ENCODE measurements around the gene VWA5B2. TPM values are rescaled to one million over a fixed set of nuclear protein-coding genes. Genes with fewer than 3 reads are reported as not detected.

Gene VWA5B2
- under 1 TPM in 1 of 2 donors, not detected in 1; 0.07 TPM for total RNA-seq

DNA sequence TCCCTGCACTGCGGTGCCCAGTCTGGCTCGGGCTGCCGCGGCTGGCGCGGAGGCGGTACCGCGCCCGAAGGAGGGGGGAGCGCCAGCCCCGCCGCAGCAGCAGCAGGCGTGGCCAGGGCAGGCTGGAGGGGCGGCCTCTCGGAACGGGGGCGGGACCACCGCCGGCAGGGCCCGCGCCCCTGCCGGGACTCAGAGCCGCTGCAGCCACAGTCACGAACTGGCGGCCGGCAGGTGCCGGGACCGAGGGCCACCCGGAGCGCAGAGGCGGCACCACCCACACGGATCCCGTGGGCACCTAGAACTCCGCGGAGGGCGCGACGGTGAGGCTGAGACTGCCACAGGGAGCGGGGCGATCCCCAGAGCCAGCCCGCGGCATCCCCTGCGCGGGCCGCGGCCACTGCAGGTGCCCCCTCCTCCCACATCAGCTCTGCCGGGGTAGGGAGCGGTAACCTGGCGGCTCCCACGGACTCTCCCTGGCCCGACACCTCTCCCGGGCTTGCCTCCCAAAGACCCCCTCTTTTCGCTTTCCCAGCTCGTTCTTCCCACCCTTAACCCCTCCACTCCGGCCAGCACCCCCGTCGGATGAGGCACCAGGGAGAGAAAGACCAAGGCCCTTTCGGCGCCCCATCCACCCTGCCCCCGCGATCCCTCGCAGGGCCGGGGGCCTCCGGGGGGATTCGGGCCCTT, at the start of gene VWA5B2:
VWA5B2 (plus strand) TSS at position 192 of the 687 bp plus-strand sequence. CDS start 944 bp downstream, outside the sequence.
- Mint-ChIP-seq H3K27me3 (ENCODE audit: low read depth) (peaks cover 60% of the 10 kb centered on the region), H3K4me3 (peak within 1 kb of the TSS; percentile 82 to 88), H3K36me3 (ENCODE audit: insufficient read depth in 2 of 2) (no peaks in the 10 kb centered on the region), H3K9me3 (no peaks in the 10 kb centered on the region), H3K4me1 (ENCODE audit: low read depth) (peaks cover 5% of the 10 kb centered on the region), H3K27ac (no peak within 1 kb of the TSS)
- DNase-seq (peak; percentile 77 to 81), ATAC-seq (replicated peaks in 1 of 2) (peak; percentile 91 to 92)

DNA sequence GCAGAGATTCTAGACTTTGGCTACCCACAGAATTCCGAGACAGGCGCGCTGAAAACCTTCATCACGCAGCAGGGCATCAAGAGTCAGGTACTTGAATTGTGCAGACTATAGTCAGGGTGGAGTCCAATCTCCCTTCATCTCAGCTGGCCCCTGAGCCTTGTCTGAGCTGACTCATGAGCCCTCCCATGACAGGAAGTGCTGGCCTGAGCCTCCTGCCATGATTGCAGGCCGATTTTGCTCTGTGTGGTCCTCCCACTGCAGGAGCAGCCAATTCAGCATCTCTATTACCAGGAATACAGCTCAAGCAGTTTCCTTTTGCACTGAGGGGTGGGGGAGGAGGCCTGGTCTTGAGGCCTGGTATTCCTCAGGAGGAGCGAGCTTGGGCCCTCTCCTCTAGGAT, 49.2 kb upstream of the VWA5B2 start:
- Mint-ChIP-seq H3K27ac (no peak overlapping the region), H3K4me3 (no peak overlapping the region), H3K4me1 (ENCODE audit: low read depth) (peaks cover 27% of the 10 kb centered on the region), H3K9me3 (no peaks in the 10 kb centered on the region), H3K36me3 (ENCODE audit: insufficient read depth in 2 of 2) (peaks cover 5 to 16% of the 10 kb centered on the region in 2 donors), H3K27me3 (ENCODE audit: low read depth) (no peaks in the 10 kb centered on the region)
- no peak for DNase-seq
- ATAC-seq (replicated peaks in 1 of 2), result no peak

DNA sequence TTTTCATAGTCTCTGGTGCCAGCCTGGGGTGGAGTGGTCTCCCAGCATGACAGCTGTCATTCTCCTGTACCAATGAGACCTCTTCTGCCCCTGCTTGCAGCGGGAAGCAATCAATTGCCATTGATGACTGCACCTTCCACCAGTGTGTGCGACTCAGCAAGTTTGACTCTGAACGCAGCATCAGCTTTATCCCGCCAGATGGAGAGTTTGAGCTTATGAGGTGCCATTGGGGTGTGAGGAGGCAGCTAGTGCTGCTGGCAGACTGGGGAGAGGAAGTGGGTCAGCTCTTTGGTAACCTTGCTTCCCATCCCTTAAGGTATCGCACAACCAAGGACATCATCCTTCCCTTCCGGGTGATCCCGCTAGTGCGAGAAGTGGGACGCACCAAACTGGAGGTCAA, 47.8 kb upstream of the VWA5B2 start:
- peaks cover 19% of the 10 kb centered on the region for H3K4me1 Mint-ChIP-seq (ENCODE audit: low read depth)
- DNase-seq (no peak), ATAC-seq (replicated peaks in 1 of 2) (no peak)
- H3K4me3 Mint-ChIP-seq, result no peak overlapping the region
- peaks cover 5 to 13% of the 10 kb centered on the region in 2 donors for H3K36me3 Mint-ChIP-seq (ENCODE audit: insufficient read depth in 2 of 2)
- H3K9me3 Mint-ChIP-seq, result no peaks in the 10 kb centered on the region
- H3K27ac Mint-ChIP-seq, result no peak overlapping the region
- H3K27me3 Mint-ChIP-seq (ENCODE audit: low read depth), result no peaks in the 10 kb centered on the region

DNA sequence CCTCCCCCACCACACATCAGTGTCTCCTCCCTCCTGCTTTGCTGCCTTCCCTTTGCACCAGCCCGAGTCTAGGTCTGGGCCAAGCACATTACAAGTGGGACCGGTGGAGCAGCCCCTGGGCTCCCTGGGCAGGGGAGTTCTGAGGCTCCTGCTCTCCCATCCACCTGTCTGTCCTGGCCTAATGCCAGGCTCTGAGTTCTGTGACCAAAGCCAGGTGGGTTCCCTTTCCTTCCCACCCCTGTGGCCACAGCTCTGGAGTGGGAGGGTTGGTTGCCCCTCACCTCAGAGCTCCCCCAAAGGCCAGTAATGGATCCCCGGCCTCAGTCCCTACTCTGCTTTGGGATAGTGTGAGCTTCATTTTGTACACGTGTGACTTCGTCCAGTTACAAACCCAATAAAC, 45.7 kb upstream of the VWA5B2 start:
- Mint-ChIP-seq H3K27me3 (ENCODE audit: low read depth) (no peaks in the 10 kb centered on the region), H3K4me3 (no peak overlapping the region), H3K36me3 (ENCODE audit: insufficient read depth in 2 of 2) (peaks cover 5 to 9% of the 10 kb centered on the region in 2 donors), H3K9me3 (no peaks in the 10 kb centered on the region), H3K27ac (no peak overlapping the region), H3K4me1 (ENCODE audit: low read depth) (peaks cover 27% of the 10 kb centered on the region)
- ATAC-seq (replicated peaks in 1 of 2) (no peak), DNase-seq (no peak)

DNA sequence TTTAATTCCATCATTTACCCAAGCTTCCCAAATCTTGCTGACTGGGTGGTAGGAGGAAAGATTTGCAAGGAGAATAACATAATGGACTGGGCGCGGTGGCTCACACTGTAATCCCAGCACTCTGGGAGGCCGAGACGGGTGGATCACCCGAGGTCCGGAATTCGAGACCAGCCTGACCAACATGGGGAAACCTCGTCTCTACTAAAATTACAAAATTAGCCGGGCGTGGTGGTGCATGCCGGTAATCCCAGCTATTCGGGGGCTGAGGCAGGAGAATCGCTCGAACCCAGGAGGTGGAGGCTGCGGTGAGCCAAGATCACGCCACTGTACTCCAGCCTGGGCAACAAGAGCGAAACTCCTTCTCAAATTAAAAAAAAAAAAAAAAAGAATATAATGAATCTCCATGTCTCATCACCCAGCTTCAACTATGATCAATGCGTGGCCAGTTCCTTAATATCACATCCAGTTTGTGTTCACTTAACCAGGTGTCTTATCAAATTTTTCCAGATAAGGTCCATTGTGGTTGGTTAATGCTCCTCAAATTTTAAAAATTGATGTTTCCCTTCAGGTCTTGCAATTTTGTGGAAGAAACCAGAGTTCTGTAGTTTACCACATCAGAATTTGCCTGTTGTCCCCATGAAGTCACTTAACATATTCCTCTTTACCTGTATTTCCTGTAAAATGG, 44.7 kb upstream of the VWA5B2 start:
- no peaks in the 10 kb centered on the region for H3K9me3 Mint-ChIP-seq
- peaks cover 7% of the 10 kb centered on the region in 2 donors for H3K36me3 Mint-ChIP-seq (ENCODE audit: insufficient read depth in 2 of 2)
- no peak for ATAC-seq (replicated peaks in 1 of 2)

DNA sequence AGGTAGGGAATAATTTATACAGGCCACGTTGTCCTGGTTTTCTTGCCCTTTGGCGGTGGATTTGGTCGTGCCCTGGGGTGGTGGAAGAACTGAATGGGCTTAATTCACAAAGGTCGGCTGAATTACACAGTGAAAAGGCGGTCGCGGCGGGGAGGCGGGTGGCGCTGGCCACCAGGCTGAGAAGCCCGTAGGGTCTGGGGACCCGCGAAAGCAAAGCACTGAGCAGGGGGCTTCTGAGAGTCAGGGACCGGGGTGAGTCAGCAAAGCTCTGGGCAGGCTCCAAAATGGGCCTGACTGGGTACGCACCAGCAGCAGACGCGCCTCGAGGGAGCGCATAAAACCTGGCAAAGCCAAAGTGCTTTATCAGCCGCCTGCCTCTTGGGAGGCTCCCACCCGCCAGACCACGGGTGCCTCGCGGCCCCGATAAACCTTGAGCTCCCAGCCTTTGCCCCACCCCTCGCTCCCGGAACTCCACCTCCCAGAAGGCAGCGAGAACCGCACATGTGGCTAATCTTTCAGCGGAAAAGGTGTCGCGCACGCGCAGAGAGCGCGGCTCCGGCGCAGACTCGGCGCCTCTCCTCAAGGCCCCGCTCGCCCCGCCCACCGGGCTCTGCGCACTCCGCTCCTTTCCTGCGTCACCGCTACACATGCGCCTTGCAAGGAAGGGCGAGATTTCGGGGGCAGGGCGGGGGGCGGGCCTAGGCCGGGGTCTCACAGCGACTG, 43.8 kb upstream of the VWA5B2 start:
- peaks cover 39% of the 10 kb centered on the region for H3K4me1 Mint-ChIP-seq (ENCODE audit: low read depth)
- no peaks in the 10 kb centered on the region for H3K9me3 Mint-ChIP-seq
- no peaks in the 10 kb centered on the region for H3K27me3 Mint-ChIP-seq (ENCODE audit: low read depth)
- DNase-seq (peak; percentile 99), ATAC-seq (replicated peaks in 1 of 2) (peak; percentile 92 to 93)
- H3K27ac Mint-ChIP-seq, result peak overlapping the region; percentile 96
- H3K36me3 Mint-ChIP-seq (ENCODE audit: insufficient read depth in 2 of 2), result peaks cover 6 to 9% of the 10 kb centered on the region in 2 donors
- H3K4me3 Mint-ChIP-seq, result peak overlapping the region; percentile 95 to 96

More for the DNA sequence above, 44.7 kb upstream of the VWA5B2 start:
- H3K27me3 Mint-ChIP-seq (ENCODE audit: low read depth), result no peaks in the 10 kb centered on the region
- peak overlapping the region; percentile 96 for H3K27ac Mint-ChIP-seq
- peaks cover 34% of the 10 kb centered on the region for H3K4me1 Mint-ChIP-seq (ENCODE audit: low read depth)
- peak overlapping the region; percentile 95 to 96 for H3K4me3 Mint-ChIP-seq
- no peak for DNase-seq

DNA sequence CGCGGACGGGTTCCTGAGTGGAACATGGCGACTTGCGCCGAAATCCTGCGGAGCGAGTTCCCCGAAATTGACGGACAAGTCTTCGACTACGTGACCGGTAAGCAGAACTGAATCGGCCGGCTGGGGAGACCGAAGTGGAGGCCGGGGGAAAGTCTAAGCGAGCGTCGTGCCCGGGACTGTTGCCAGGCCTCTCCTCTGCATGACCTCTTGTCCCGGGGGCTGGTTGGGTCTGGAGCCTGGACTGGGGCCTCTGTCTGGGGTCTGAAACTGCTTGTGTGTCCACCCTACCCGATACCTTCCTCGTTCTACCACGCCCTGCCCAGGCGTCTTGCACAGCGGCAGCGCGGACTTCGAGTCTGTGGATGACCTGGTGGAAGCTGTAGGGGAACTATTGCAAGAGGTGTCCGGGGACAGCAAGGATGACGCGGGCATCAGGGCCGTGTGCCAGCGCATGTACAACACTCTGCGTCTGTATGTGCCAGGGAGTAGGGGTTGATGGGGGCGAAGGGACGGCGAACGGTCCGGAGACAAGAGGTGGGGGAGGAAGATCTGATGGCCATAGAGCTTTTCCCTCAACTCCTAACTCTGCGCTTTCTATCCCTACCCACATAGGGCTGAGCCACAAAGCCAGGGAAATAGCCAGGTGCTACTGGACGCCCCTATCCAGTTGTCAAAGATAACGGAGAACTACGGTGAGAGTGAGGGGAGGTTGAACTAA, 43.0 kb upstream of the VWA5B2 start, which contains the start of gene ABCF3:
ABCF3 (plus strand) TSS at position 16 of the 718 bp plus-strand sequence; CDS start at position 25, 9 bp downstream.
- Mint-ChIP-seq H3K4me1 (ENCODE audit: low read depth) (peaks cover 39% of the 10 kb centered on the region), H3K4me3 (peak within 1 kb of the TSS; percentile 95 to 96), H3K36me3 (ENCODE audit: insufficient read depth in 2 of 2) (peaks cover 5 to 9% of the 10 kb centered on the region in 2 donors), H3K27me3 (ENCODE audit: low read depth) (no peaks in the 10 kb centered on the region), H3K9me3 (no peaks in the 10 kb centered on the region), H3K27ac (peak within 1 kb of the TSS; percentile 96)
- DNase-seq, result peak in 1 of 2 donors; percentile 31
- peak; percentile 27 to 31 for ATAC-seq (replicated peaks in 1 of 2)

DNA sequence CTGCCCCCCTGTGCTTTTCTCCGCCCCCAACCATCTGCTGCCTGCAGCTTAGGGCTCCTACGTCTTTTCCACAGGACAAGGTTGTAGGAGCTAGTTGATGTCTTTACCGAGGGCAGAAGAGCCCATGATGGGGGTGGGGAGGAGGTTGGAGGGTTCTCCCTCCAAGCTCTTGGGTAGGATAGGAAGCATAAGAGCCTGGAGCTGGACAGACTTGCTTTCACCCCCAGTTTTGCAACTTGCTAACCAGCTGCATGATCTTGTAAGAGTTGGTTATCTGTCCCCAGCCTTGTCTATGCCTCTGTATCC, 42.5 kb upstream of the VWA5B2 start:
- no peak for ATAC-seq (replicated peaks in 1 of 2)
- Mint-ChIP-seq H3K4me1 (ENCODE audit: low read depth) (peaks cover 39% of the 10 kb centered on the region), H3K36me3 (ENCODE audit: insufficient read depth in 2 of 2) (peaks cover 3 to 9% of the 10 kb centered on the region in 2 donors)

DNA sequence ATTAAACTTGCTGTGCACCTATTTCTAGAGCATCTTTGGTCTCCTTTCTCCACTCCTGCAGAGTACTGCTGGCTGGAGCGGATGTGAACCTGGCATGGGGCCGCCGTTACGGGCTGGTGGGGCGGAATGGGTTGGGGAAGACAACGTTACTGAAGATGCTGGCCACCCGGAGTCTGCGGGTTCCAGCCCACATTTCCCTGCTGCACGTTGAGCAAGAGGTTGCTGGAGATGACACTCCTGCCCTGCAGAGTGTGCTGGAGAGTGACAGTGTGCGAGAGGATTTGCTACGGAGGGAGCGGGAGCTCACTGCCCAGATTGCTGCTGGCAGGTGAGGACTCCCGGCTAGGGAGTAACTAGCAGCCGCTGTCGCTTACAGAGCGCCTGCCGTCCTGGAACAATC, 41.3 kb upstream of the VWA5B2 start:
- DNase-seq, result no peak
- Mint-ChIP-seq H3K4me3 (no peak overlapping the region), H3K4me1 (ENCODE audit: low read depth) (peaks cover 39% of the 10 kb centered on the region), H3K9me3 (no peaks in the 10 kb centered on the region), H3K27me3 (ENCODE audit: low read depth) (no peaks in the 10 kb centered on the region), H3K27ac (no peak overlapping the region), H3K36me3 (ENCODE audit: insufficient read depth in 2 of 2) (peaks cover 3 to 9% of the 10 kb centered on the region in 2 donors)
- no peak for ATAC-seq (replicated peaks in 1 of 2)

More for the DNA sequence above, 42.5 kb upstream of the VWA5B2 start:
- Mint-ChIP-seq H3K9me3 (no peaks in the 10 kb centered on the region), H3K4me3 (peak overlapping the region; percentile 95 to 96), H3K27ac (peak overlapping the region; percentile 56), H3K27me3 (ENCODE audit: low read depth) (no peaks in the 10 kb centered on the region)
- no peak for DNase-seq

DNA sequence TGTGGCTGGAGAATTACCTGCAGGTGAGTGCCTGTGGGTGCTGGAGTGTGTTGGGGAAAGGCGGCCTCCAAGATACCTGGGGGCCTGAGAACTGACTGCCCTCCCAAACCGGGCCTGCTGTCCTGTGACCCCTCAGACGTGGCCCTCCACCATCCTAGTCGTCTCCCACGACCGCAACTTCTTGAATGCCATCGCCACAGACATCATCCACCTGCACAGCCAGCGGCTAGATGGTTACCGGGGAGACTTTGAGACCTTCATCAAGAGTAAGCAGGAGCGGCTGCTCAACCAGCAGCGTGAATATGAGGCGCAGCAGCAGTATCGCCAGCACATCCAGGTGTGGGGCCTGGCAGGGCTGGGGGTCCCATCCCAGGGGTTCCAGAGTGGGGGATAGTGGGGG, 40.0 kb upstream of the VWA5B2 start:
- ATAC-seq (replicated peaks in 1 of 2) (no peak), DNase-seq (no peak)
- no peaks in the 10 kb centered on the region for H3K27me3 Mint-ChIP-seq (ENCODE audit: low read depth)
- no peak overlapping the region for H3K27ac Mint-ChIP-seq
- peaks cover 3 to 16% of the 10 kb centered on the region in 2 donors for H3K36me3 Mint-ChIP-seq (ENCODE audit: insufficient read depth in 2 of 2)
- no peak overlapping the region for H3K4me3 Mint-ChIP-seq
- no peaks in the 10 kb centered on the region for H3K9me3 Mint-ChIP-seq
- peaks cover 39% of the 10 kb centered on the region for H3K4me1 Mint-ChIP-seq (ENCODE audit: low read depth)

DNA sequence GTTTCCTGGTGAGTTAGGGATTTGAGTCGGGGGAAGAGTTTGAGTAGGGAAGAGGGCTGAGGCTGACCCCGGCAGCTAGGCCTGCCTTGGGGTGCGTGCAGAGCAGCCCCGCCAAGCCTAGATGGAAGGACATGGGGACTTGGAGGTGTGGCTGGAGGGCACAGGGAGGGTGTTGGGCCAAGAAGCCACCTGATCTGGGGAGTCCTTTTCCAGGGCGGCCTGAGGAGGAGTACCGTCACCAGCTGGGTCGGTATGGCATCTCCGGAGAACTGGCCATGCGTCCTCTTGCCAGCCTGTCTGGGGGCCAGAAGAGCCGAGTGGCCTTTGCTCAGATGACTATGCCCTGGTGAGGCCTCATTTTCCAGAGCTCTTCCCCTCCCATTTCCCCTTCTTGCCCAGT, 36.5 kb upstream of the VWA5B2 start:
- no peak overlapping the region for H3K4me3 Mint-ChIP-seq
- DNase-seq, result no peak
- peaks cover 0 to 11% of the 10 kb centered on the region in 2 donors for H3K36me3 Mint-ChIP-seq (ENCODE audit: insufficient read depth in 2 of 2)
- no peaks in the 10 kb centered on the region for H3K9me3 Mint-ChIP-seq
- H3K4me1 Mint-ChIP-seq (ENCODE audit: low read depth), result peaks cover 20% of the 10 kb centered on the region
- no peak overlapping the region for H3K27ac Mint-ChIP-seq
- no peaks in the 10 kb centered on the region for H3K27me3 Mint-ChIP-seq (ENCODE audit: low read depth)
- no peak for ATAC-seq (replicated peaks in 1 of 2)

DNA sequence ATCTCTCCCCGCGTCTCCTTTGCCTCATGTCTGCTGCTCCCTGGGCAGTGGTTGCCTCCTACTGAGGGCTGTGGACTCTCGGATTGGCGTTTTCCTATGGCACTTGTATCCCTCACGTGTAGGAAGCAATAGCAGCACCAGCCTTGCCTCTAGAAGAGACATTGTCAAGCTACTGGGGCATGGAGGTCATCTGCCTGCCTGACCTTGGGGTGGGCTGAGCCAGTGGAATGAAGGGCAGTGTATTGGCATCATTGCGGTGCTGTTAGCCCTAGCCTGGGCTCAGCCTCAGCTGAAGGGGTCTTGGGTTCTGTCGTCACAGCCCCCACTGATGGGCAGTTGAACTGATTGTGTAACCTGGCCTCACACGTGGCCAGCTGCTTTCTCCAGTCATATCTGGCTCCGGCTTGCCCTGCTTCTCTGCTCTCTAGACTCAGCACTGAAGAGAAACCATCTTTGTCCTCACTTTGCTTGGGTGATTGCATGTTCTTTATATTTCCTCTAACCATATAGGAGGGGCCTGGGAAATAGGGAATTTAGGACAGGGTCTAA, 35.3 kb upstream of the VWA5B2 start:
- H3K27ac Mint-ChIP-seq, result no peak overlapping the region
- H3K27me3 Mint-ChIP-seq (ENCODE audit: low read depth), result no peaks in the 10 kb centered on the region
- DNase-seq (no peak), ATAC-seq (replicated peaks in 1 of 2) (no peak)
- peaks cover 0 to 10% of the 10 kb centered on the region in 2 donors for H3K36me3 Mint-ChIP-seq (ENCODE audit: insufficient read depth in 2 of 2)
- H3K4me3 Mint-ChIP-seq, result no peak overlapping the region
- H3K9me3 Mint-ChIP-seq, result no peaks in the 10 kb centered on the region
- peaks cover 8% of the 10 kb centered on the region for H3K4me1 Mint-ChIP-seq (ENCODE audit: low read depth)

Data from activated T-cell treated with anti-CD3 and anti-CD28 coated beads, Interleukin-2, amount 50 U/mL, for 72 hours (primary cell).